DOHH2 (cell line): ENCODE data around the gene TRAP1.

Source experiments
- H3F3A ChIP-seq: fragments of 200-600 bp; sonication (generic), shearing (Covaris generic); 2 replicates; pipeline ENCODE4 v1.6.0; 2016; ENCODE audit warnings: antibody characterized with exemption, mild to moderate bottlenecking; ENCODE audit not compliant: control insufficient read depth, insufficient read depth
- H3K27ac ChIP-seq: fragments of 200-600 bp; sonication (generic); 2 replicates; pipeline ENCODE4 v1.5.1; 2014; ENCODE audit warnings: low read depth, mild to moderate bottlenecking, low read length, moderate library complexity
- H3K27me3 ChIP-seq: fragments of 200-600 bp; sonication (generic); 2 replicates; pipeline ENCODE4 v1.6.1; 2014; ENCODE audit warnings: mild to moderate bottlenecking, low read length, mixed read lengths; ENCODE audit not compliant: control insufficient read depth
- H3K36me3 ChIP-seq: fragments of 200-600 bp; sonication (generic); 2 replicates; pipeline ENCODE4 v1.6.1; 2014; ENCODE audit warnings: mild to moderate bottlenecking, low read length, moderate library complexity, mixed read lengths; ENCODE audit not compliant: control insufficient read depth
- H3K4me1 ChIP-seq: fragments of 200-600 bp; sonication (generic); 2 replicates; pipeline ENCODE4 v1.6.1; 2014; ENCODE audit warnings: mild to moderate bottlenecking, low read length, mixed read lengths; ENCODE audit not compliant: control insufficient read depth
- H3K4me2 ChIP-seq: fragments of 200-600 bp; sonication (generic); 2 replicates; pipeline ENCODE4 v1.6.0; 2014; ENCODE audit warnings: mild to moderate bottlenecking, low read length, moderate library complexity
- H3K4me3 ChIP-seq: fragments of 200-600 bp; sonication (generic); 2 replicates; pipeline ENCODE4 v1.5.1; 2014; ENCODE audit warnings: mild to moderate bottlenecking, low read length, mixed read lengths
- H3K79me2 ChIP-seq: fragments of 200-600 bp; sonication (generic); 2 replicates; pipeline ENCODE4 v1.6.1; 2014; ENCODE audit warnings: mild to moderate bottlenecking, low read length, mixed read lengths; ENCODE audit not compliant: control insufficient read depth
- H3K9me2 ChIP-seq: fragments of 200-600 bp; sonication (generic); replicated peaks from 2 replicates; pipeline ENCODE4 v1.6.1; 2014; ENCODE audit warnings: mild to moderate bottlenecking, low read length, mixed read lengths; ENCODE audit not compliant: control insufficient read depth
- H3K9me3 ChIP-seq: fragments of 200-600 bp; sonication (generic); 2 replicates; pipeline ENCODE4 v1.6.1; 2014; ENCODE audit warnings: antibody characterized with exemption, low read length, mixed read lengths; ENCODE audit not compliant: control insufficient read depth, insufficient read depth
- H4K20me1 ChIP-seq: fragments of 200-600 bp; sonication (generic); 2 replicates; pipeline ENCODE4 v1.6.0; 2014; ENCODE audit warnings: low read depth, mild to moderate bottlenecking, antibody characterized with exemption, low read length, moderate library complexity; ENCODE audit not compliant: control insufficient read depth, insufficient read depth
- CTCF ChIP-seq: fragments of 200-600 bp; sonication (generic); IDR thresholded peaks from one replicate; pipeline ENCODE4 v1.5.1; 2014; ENCODE audit warnings: antibody characterized with exemption, mild to moderate bottlenecking, low read depth, low read length; ENCODE audit not compliant: poor library complexity, severe bottlenecking
- EZH2phosphoT487 ChIP-seq: fragments of 200-600 bp; sonication (generic); IDR thresholded peaks from 2 replicates; pipeline ENCODE4 v1.6.1; 2017; ENCODE audit warnings: borderline replicate concordance, mild to moderate bottlenecking, antibody characterized with exemption, low read length, moderate library complexity, mixed read lengths

The TRAP1 gene

GRCh38 chr16:3734084-3734757 lies 16.9 kb upstream of the TRAP1 start:
- H3K4me2 ChIP-seq: no peak overlapping the region
- H3K9me2 ChIP-seq: no peaks in the 10 kb centered on the region
- H3K27me3 ChIP-seq: no peaks in the 10 kb centered on the region
- H3K79me2 ChIP-seq: no peaks in the 10 kb centered on the region
- TF ChIP-seq EZH2phosphoT487: no peak
- H3F3A ChIP-seq: no peaks in the 10 kb centered on the region
- H3K9me3 ChIP-seq: no peaks in the 10 kb centered on the region
- no peaks in the 10 kb centered on the region for H4K20me1 ChIP-seq
- H3K4me3 ChIP-seq: no peak overlapping the region
- H3K27ac ChIP-seq: no peak overlapping the region
- H3K36me3 ChIP-seq: peaks cover 67% of the 10 kb centered on the region
- no peaks in the 10 kb centered on the region for H3K4me1 ChIP-seq

GRCh38 chr16:3732171-3732570 lies 14.8 kb upstream of the TRAP1 start:
- H3K4me3 ChIP-seq: no peak overlapping the region
- no peak overlapping the region for H3K27ac ChIP-seq
- H3K4me2 ChIP-seq: no peak overlapping the region
- H3K36me3 ChIP-seq: peaks cover 71% of the 10 kb centered on the region
- H4K20me1 ChIP-seq: no peaks in the 10 kb centered on the region
- no peaks in the 10 kb centered on the region for H3K79me2 ChIP-seq
- no peaks in the 10 kb centered on the region for H3K27me3 ChIP-seq
- 0 out of 2 replicates have a peak, but pooled peaks cover under 1% of the 10 kb centered on the region for H3F3A ChIP-seq
- H3K4me1 ChIP-seq: no peaks in the 10 kb centered on the region
- H3K9me3 ChIP-seq: no peaks in the 10 kb centered on the region
- no peaks in the 10 kb centered on the region for H3K9me2 ChIP-seq
- TF ChIP-seq CTCF (no peak), EZH2phosphoT487 (no peak)

GRCh38 chr16:3731126-3731935 lies 14.0 kb upstream of the TRAP1 start:
- 0 out of 2 replicates have a peak, but pooled peaks cover 2% of the 10 kb centered on the region for H3F3A ChIP-seq
- no peaks in the 10 kb centered on the region for H3K79me2 ChIP-seq
- H3K4me3 ChIP-seq: no peak overlapping the region
- no peaks in the 10 kb centered on the region for H4K20me1 ChIP-seq
- H3K27ac ChIP-seq: no peak overlapping the region
- no peak for TF ChIP-seq EZH2phosphoT487
- no peak for TF ChIP-seq CTCF
- no peak overlapping the region for H3K4me2 ChIP-seq
- no peaks in the 10 kb centered on the region for H3K4me1 ChIP-seq
- no peaks in the 10 kb centered on the region for H3K9me2 ChIP-seq
- H3K36me3 ChIP-seq: peaks cover 65% of the 10 kb centered on the region
- H3K9me3 ChIP-seq: no peaks in the 10 kb centered on the region
- no peaks in the 10 kb centered on the region for H3K27me3 ChIP-seq
